ENCODE data around the gene NUDT3. TPM values are rescaled to one million over a fixed set of nuclear protein-coding genes. Genes with fewer than 3 reads are reported as not detected.

The NUDT3 gene
- total and polyA plus RNA-seq, 9 of the 15 experiments (the other 6 are each of a cell fraction or from before 2014, with no cell fraction given), result 5.4 to 81.2 (median 56.4) TPM

DNA sequence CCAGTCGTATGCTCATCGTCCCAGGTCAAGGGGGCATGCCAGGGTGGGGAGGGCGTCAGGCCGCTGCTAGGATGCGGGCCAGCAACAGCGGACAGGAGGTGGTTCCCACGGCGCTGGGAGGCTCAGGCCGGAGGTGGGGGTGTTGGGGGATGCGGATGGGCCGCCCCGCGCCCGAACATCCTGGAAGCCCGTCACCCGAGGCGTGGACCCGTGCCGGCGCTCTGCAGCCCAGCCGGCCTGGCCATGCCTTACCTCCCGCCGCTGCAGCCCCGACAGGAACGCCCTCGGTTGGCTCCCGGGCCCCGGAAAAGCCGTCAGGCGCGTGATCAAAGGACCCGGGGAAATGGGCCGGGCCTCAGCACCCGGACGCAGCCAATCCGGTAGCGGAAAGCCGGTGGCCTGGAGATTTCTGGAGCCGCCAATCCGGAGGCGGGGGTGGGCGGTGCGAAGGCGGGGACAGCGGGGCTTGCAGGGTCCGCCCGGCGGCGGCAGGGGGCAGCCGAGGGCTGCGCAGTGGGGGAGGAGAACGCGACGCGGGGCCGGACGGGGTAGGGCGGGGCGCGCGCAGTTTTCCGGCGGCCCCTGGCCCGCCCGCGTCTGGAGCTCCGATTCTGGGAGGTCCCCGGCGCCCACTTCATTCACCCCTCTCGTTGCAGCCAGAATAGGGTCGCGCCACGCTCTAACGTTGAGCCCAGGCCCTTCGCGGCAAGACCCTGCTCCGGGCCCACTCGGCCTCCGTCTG lies 143.6 kb downstream of the NUDT3 start, which contains the start of gene SMIM29 (continued):
- TF ChIP-seq, protein P1, sequence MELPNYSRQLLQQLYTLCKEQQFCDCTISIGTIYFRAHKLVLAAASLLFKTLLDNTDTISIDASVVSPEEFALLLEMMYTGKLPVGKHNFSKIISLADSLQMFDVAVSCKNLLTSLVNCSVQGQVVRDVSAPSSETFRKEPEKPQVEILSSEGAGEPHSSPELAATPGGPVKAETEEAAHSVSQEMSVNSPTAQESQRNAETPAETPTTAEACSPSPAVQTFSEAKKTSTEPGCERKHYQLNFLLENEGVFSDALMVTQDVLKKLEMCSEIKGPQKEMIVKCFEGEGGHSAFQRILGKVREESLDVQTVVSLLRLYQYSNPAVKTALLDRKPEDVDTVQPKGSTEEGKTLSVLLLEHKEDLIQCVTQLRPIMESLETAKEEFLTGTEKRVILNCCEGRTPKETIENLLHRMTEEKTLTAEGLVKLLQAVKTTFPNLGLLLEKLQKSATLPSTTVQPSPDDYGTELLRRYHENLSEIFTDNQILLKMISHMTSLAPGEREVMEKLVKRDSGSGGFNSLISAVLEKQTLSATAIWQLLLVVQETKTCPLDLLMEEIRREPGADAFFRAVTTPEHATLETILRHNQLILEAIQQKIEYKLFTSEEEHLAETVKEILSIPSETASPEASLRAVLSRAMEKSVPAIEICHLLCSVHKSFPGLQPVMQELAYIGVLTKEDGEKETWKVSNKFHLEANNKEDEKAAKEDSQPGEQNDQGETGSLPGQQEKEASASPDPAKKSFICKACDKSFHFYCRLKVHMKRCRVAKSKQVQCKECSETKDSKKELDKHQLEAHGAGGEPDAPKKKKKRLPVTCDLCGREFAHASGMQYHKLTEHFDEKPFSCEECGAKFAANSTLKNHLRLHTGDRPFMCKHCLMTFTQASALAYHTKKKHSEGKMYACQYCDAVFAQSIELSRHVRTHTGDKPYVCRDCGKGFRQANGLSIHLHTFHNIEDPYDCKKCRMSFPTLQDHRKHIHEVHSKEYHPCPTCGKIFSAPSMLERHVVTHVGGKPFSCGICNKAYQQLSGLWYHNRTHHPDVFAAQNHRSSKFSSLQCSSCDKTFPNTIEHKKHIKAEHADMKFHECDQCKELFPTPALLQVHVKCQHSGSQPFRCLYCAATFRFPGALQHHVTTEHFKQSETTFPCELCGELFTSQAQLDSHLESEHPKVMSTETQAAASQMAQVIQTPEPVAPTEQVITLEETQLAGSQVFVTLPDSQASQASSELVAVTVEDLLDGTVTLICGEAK (IDR thresholded peaks at IDR 0.05), result peak; percentile 65
- TF ChIP-seq, protein P1 (CRISPR knock-in tag; IDR thresholded peaks at IDR 0.05), result no peak
- TF ChIP-seq HDAC8 (tag; IDR thresholded peaks at IDR 0.05) (0 out of 2 replicates have a peak, but pooled peaks have one; percentile 26), ZNF134 (CRISPR knock-in tag; conservative IDR thresholded peaks at IDR 0.05) (no peak), HDAC1 (IDR thresholded peaks at IDR 0.05) (peak in 1 of 2 experiments; percentile 96; a peak in 2 of 4 replicates), POLR2G (IDR thresholded peaks at IDR 0.05; ENCODE audit: low read depth, low read length) (peak; percentile 95), CCNT2 (IDR thresholded peaks at IDR 0.05; ENCODE audit: borderline replicate concordance, extremely low read depth, insufficient read length, low read depth, low read length) (peak; percentile 92), EP400 (IDR thresholded peaks at IDR 0.05) (peak; percentile 87), RAD51 (IDR thresholded peaks at IDR 0.05; ENCODE audit: borderline replicate concordance, low read depth) (peak; percentile 71), CREB1 (IDR thresholded peaks at IDR 0.05) (no peak), CREB1 (CRISPR knock-in tag; IDR thresholded peaks at IDR 0.05) (peak; percentile 74), PHB2 (IDR thresholded peaks at IDR 0.05; ENCODE audit: low read depth) (peak; percentile 45; the same call in 1 of the 2 replicates), KDM2B (CRISPR knock-in tag; IDR thresholded peaks at IDR 0.05) (peak; percentile 49), TCF3 (CRISPR knock-in tag; IDR thresholded peaks at IDR 0.05) (peak; percentile 48), LARP7 (IDR thresholded peaks at IDR 0.05) (peak; percentile 96), GTF2F1 (IDR thresholded peaks at IDR 0.05; ENCODE audit: low read depth, low read length) (0 out of 2 replicates have a peak, but pooled peaks have one; percentile 59), ZZZ3 (IDR thresholded peaks at IDR 0.05) (no peak)
- TF ChIP-seq, protein P2, sequence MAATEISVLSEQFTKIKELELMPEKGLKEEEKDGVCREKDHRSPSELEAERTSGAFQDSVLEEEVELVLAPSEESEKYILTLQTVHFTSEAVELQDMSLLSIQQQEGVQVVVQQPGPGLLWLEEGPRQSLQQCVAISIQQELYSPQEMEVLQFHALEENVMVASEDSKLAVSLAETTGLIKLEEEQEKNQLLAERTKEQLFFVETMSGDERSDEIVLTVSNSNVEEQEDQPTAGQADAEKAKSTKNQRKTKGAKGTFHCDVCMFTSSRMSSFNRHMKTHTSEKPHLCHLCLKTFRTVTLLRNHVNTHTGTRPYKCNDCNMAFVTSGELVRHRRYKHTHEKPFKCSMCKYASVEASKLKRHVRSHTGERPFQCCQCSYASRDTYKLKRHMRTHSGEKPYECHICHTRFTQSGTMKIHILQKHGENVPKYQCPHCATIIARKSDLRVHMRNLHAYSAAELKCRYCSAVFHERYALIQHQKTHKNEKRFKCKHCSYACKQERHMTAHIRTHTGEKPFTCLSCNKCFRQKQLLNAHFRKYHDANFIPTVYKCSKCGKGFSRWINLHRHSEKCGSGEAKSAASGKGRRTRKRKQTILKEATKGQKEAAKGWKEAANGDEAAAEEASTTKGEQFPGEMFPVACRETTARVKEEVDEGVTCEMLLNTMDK (IDR thresholded peaks at IDR 0.05; ENCODE audit: borderline replicate concordance, insufficient read depth, low read depth, low read length, poor library complexity, severe bottlenecking), result peak; percentile 76
